ENCODE data around the gene MLN. TPM values are rescaled to one million over a fixed set of nuclear protein-coding genes. Genes with fewer than 3 reads are reported as not detected.

MLN gene
- total RNA-seq, 4 donors from 2014 or later = not detected

DNA sequence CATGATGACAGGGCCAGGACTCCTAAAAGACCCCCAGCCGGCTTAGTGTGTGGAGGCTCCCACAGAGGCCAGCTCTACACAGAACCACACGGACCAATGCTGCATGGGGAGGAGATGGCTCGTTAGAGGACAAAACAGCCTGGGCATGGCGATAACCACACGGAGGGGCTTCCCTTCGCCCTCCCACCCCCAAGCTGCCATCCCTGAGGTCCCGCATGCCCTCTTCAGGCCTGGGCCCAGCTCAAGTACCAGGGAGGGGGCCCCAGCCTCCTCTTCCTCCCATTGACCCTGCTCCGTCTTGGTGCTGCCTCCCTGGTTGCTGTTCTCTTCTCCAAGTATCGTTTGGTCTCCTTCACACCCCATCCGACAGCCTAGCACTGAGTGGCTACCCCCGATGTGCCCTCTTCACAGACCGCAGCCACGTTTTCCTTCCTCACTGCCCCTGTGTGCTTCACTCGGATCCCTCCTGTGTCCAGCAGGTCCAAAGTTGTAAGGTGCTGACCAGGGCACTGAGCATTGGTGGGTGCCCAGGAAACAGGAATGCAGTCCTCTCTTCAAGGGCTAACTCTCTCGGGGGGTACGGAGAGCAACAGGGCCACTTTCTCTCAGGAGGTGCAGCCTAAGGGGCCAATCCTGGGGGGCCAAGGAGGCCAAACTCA lies 9.6 kb upstream of the MLN start:
- no peak for DNase-seq (ENCODE audit: low spot score)
- TF ChIP-seq, protein P1, sequence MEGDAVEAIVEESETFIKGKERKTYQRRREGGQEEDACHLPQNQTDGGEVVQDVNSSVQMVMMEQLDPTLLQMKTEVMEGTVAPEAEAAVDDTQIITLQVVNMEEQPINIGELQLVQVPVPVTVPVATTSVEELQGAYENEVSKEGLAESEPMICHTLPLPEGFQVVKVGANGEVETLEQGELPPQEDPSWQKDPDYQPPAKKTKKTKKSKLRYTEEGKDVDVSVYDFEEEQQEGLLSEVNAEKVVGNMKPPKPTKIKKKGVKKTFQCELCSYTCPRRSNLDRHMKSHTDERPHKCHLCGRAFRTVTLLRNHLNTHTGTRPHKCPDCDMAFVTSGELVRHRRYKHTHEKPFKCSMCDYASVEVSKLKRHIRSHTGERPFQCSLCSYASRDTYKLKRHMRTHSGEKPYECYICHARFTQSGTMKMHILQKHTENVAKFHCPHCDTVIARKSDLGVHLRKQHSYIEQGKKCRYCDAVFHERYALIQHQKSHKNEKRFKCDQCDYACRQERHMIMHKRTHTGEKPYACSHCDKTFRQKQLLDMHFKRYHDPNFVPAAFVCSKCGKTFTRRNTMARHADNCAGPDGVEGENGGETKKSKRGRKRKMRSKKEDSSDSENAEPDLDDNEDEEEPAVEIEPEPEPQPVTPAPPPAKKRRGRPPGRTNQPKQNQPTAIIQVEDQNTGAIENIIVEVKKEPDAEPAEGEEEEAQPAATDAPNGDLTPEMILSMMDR (IDR thresholded peaks at IDR 0.05) = no peak

DNA sequence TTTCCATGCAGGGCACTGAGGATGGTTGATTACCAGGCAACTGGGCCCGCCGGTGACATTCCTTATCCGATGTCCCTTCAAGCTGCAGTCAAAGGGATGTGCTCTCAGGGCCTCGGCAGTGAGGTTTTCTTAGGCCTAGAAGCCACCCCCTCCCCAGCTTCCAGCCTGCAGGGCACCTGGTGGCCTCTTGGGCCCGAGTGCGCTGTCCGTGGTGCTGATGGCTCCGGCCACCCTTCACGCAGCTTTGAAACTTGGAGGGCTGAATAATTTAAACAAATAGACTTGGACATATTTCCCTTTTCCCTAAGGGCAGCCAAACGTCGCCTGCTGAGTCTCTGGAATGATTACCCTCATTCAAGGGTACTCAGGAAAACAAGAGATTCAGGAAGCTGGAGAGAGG lies 8.9 kb upstream of the MLN start:
- TF ChIP-seq, protein P1 (IDR thresholded peaks at IDR 0.05) = no peak
- ATAC-seq (ENCODE audit: low FRiP score) = no peak
- DNase-seq (ENCODE audit: low spot score) = no peak

More for the DNA sequence above, 9.6 kb upstream of the MLN start:
- no peak for ATAC-seq (ENCODE audit: low FRiP score)

DNA sequence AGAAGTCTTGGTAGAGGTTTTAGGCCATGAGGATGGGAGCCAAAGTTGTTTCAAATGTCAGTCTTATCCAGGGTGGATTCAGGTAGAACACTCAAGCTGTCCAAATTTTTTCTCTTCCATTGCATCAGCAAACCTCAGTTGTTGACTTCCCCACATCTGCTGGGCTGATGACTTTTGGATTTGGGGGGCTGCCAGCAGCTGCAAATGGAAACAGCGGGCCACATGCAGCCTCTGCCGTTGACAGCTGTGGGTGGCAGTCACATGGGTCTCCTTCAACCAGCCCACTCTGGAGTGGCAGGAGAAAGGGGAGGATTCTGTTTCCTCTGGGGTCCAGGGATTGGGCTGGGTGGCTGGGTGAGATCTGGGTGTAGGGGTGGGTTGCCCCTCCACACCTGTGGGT lies 5.8 kb upstream of the MLN start:
- ATAC-seq (ENCODE audit: low FRiP score) (no peak), DNase-seq (ENCODE audit: low spot score) (no peak)
- TF ChIP-seq, protein P1 (IDR thresholded peaks at IDR 0.05) = no peak

DNA sequence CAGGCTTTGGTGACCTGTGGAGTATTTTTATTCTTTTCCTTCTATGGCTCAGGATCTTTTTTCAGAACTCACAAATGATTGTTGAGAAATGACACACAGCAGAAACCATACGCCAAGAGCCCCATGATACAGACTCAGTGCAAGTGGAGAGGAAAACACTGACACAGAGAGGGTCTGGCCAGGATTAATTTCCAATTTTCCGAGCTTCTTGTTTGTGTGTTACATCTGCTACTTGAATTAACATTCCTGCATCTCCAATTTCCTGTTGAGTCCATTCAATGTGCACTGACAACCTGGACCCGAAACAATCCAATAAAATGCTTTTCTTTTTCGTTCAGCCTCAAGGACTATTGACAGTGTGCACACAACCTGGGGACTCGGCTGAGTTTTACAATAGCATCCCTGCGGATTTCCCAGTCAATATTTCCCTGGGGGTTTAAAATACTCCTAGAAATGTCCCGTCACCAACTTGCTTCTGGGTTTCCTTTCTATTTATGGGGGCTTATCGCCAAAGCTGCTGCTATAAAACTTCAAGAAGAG lies 4.9 kb upstream of the MLN start:
- TF ChIP-seq, protein P1 (IDR thresholded peaks at IDR 0.05) = no peak
- DNase-seq (ENCODE audit: low spot score) (no peak), ATAC-seq (ENCODE audit: low FRiP score) (no peak)

DNA sequence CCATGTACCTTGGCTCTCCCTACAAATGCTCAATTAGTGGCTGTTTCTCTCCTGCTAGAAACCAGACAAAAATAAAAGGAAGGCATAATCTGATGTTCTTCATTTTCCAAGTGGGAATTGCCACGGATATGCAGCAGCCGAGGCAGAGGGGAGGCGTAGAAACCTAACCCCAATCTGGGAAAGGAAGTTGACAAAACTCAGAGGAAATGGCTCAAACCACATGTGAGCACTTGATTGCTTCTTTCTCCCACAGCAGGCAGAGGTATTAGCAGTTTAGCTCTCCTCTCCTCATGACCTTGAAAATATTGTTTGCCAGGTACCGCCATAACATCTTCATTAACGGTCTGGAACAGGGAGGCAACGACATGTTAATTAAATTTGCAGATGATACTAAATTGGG lies 3.8 kb upstream of the MLN start:
- DNase-seq (ENCODE audit: low spot score) (no peak), ATAC-seq (ENCODE audit: low FRiP score) (no peak)
- TF ChIP-seq, protein P1 (IDR thresholded peaks at IDR 0.05) = no peak

DNA sequence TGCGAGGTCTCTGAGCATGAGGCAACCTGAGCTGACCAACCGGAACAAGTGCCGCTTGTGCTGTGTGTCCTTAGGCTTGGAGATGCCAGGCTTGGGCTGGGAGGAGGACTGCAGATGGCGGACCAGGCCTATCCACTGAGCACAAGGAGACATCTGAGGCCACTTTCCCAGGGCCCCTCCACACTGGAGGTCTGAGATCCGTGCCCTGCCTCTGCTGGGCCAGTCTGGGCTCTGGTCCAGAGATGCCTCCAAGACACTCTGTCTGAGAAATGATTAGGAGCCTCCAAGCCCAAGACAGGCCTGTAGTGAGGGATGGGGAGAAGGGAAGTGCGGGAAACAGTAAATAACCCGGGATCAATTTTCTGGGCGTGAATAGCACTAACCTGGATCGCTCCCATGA lies 3.0 kb upstream of the MLN start:
- TF ChIP-seq, protein P1 (IDR thresholded peaks at IDR 0.05) = no peak
- ATAC-seq (ENCODE audit: low FRiP score) (no peak), DNase-seq (ENCODE audit: low spot score) (no peak)
